ENCODE data around the gene DQX1. TPM values are rescaled to one million over a fixed set of nuclear protein-coding genes. Genes with fewer than 3 reads are reported as not detected.

Gene DQX1
- total and polyA plus RNA-seq, 2 experiments from 2014 or later: 0.32 to 0.52 TPM

GRCh38 chr2:74529357-74530238, 3.6 kb upstream of the DQX1 start, which contains the start of the genes AUP1 and HTRA2:
TSS of gene AUP1 (minus strand) at chr2:74529706. CDS start at chr2:74529629, 77 bp downstream.
TSS of gene HTRA2 (plus strand) at chr2:74529933. CDS start at chr2:74530007, 74 bp downstream.
- Histone ChIP-seq H3K27me3 (ENCODE audit: insufficient read depth) (no peaks in the 10 kb centered on the region), H2AFZ (peak within 1 kb of the TSS; percentile 97), H3K4me1 (ENCODE audit: insufficient read depth) (peaks cover 7% of the 10 kb centered on the region; the same call in 1 of the 2 replicates), H3K27ac (ENCODE audit: low read depth) (peak within 1 kb of the TSS; percentile 83; the same call in 1 of the 2 replicates), H4K20me1 (replicated peaks; ENCODE audit: insufficient read depth) (peaks cover 9% of the 10 kb centered on the region; the same call in 1 of the 2 replicates), H3K4me3 (peak within 1 kb of the TSS; percentile 100), H3K79me2 (replicated peaks; ENCODE audit: insufficient read depth) (peaks cover 18% of the 10 kb centered on the region), H3F3A (replicated peaks; ENCODE audit: low read depth) (0 out of 2 replicates have a peak, but pooled peaks cover 12% of the 10 kb centered on the region), H3K9me2 (ENCODE audit: insufficient read depth) (no peaks in the 10 kb centered on the region), H3K36me3 (ENCODE audit: insufficient read depth) (peaks cover 11% of the 10 kb centered on the region), H3K4me2 (peak within 1 kb of the TSS; percentile 98)
- H3K27ac Mint-ChIP-seq: peak within 1 kb of the TSS; percentile 97
- DNase-seq (ENCODE audit: low spot score) (peak; percentile 100), ATAC-seq (peak; percentile 94)
- H3K4me3 Mint-ChIP-seq: peak within 1 kb of the TSS; percentile 100
- H3K4me1 Mint-ChIP-seq: peaks cover 19% of the 10 kb centered on the region
- H3K27me3 Mint-ChIP-seq (ENCODE audit: insufficient read depth, low read depth, poor library complexity): peaks cover 18% of the 10 kb centered on the region
- peaks cover 55% of the 10 kb centered on the region for H3K36me3 Mint-ChIP-seq (ENCODE audit: low read depth)
- no peaks in the 10 kb centered on the region; the same call in 2 of the 3 replicates for H3K9me3 Mint-ChIP-seq
- TF ChIP-seq ZNF331 (CRISPR knock-in tag; IDR thresholded peaks at IDR 0.05; ENCODE audit: low read depth) (no peak), ETS1 (IDR thresholded peaks at IDR 0.05) (peak; percentile 98), NANOG (IDR thresholded peaks at IDR 0.05; ENCODE audit: borderline replicate concordance) (no peak), CREB1 (CRISPR knock-in tag; IDR thresholded peaks at IDR 0.05; ENCODE audit: low read depth) (peak; percentile 52), EZH2 (IDR thresholded peaks at IDR 0.05; ENCODE audit: low read depth, unreplicated experiment) (no peak), STAT1 (IDR thresholded peaks at IDR 0.05; ENCODE audit: unreplicated experiment) (no peak), POLR2AphosphoS5 (IDR thresholded peaks at IDR 0.05; ENCODE audit: low read depth) (peak; percentile 89), ZNF462 (CRISPR knock-in tag; IDR thresholded peaks at IDR 0.05) (no peak), JUNB (IDR thresholded peaks at IDR 0.05; ENCODE audit: unreplicated experiment) (no peak), ZNF114 (CRISPR knock-in tag; IDR thresholded peaks at IDR 0.05) (no peak)

Data from GM23338 (cell line).